DOHH2 (cell line): Measurements from ENCODE around the gene MRPS2.

Source experiments
- H3F3A ChIP-seq: fragments of 200-600 bp; sonication (generic), shearing (Covaris generic); 2 replicates; pipeline ENCODE4 v1.6.0; 2016; ENCODE audit warnings: antibody characterized with exemption, mild to moderate bottlenecking; ENCODE audit not compliant: control insufficient read depth, insufficient read depth
- H3K27ac ChIP-seq: fragments of 200-600 bp; sonication (generic); 2 replicates; pipeline ENCODE4 v1.5.1; 2014; ENCODE audit warnings: low read depth, mild to moderate bottlenecking, low read length, moderate library complexity
- H3K27me3 ChIP-seq: fragments of 200-600 bp; sonication (generic); 2 replicates; pipeline ENCODE4 v1.6.1; 2014; ENCODE audit warnings: mild to moderate bottlenecking, low read length, mixed read lengths; ENCODE audit not compliant: control insufficient read depth
- H3K36me3 ChIP-seq: fragments of 200-600 bp; sonication (generic); 2 replicates; pipeline ENCODE4 v1.6.1; 2014; ENCODE audit warnings: mild to moderate bottlenecking, low read length, moderate library complexity, mixed read lengths; ENCODE audit not compliant: control insufficient read depth
- H3K4me1 ChIP-seq: fragments of 200-600 bp; sonication (generic); 2 replicates; pipeline ENCODE4 v1.6.1; 2014; ENCODE audit warnings: mild to moderate bottlenecking, low read length, mixed read lengths; ENCODE audit not compliant: control insufficient read depth
- H3K4me2 ChIP-seq: fragments of 200-600 bp; sonication (generic); 2 replicates; pipeline ENCODE4 v1.6.0; 2014; ENCODE audit warnings: mild to moderate bottlenecking, low read length, moderate library complexity
- H3K4me3 ChIP-seq: fragments of 200-600 bp; sonication (generic); 2 replicates; pipeline ENCODE4 v1.5.1; 2014; ENCODE audit warnings: mild to moderate bottlenecking, low read length, mixed read lengths
- H3K79me2 ChIP-seq: fragments of 200-600 bp; sonication (generic); 2 replicates; pipeline ENCODE4 v1.6.1; 2014; ENCODE audit warnings: mild to moderate bottlenecking, low read length, mixed read lengths; ENCODE audit not compliant: control insufficient read depth
- H3K9me2 ChIP-seq: fragments of 200-600 bp; sonication (generic); replicated peaks from 2 replicates; pipeline ENCODE4 v1.6.1; 2014; ENCODE audit warnings: mild to moderate bottlenecking, low read length, mixed read lengths; ENCODE audit not compliant: control insufficient read depth
- H3K9me3 ChIP-seq: fragments of 200-600 bp; sonication (generic); 2 replicates; pipeline ENCODE4 v1.6.1; 2014; ENCODE audit warnings: antibody characterized with exemption, low read length, mixed read lengths; ENCODE audit not compliant: control insufficient read depth, insufficient read depth
- H4K20me1 ChIP-seq: fragments of 200-600 bp; sonication (generic); 2 replicates; pipeline ENCODE4 v1.6.0; 2014; ENCODE audit warnings: low read depth, mild to moderate bottlenecking, antibody characterized with exemption, low read length, moderate library complexity; ENCODE audit not compliant: control insufficient read depth, insufficient read depth
- EZH2phosphoT487 ChIP-seq: fragments of 200-600 bp; sonication (generic); IDR thresholded peaks from 2 replicates; pipeline ENCODE4 v1.6.1; 2017; ENCODE audit warnings: borderline replicate concordance, mild to moderate bottlenecking, antibody characterized with exemption, low read length, moderate library complexity, mixed read lengths
- TF ChIP-seq, protein P1 (sequence below): fragments of 200-600 bp; sonication (generic); IDR thresholded peaks from one replicate; pipeline ENCODE4 v1.5.1; 2014; ENCODE audit warnings: antibody characterized with exemption, mild to moderate bottlenecking, low read depth, low read length; ENCODE audit not compliant: poor library complexity, severe bottlenecking

MRPS2 gene

GRCh38 chr9:135490166-135490870, 10.2 kb upstream of the MRPS2 start:
- Histone ChIP-seq H3K4me1 (no peaks in the 10 kb centered on the region), H3K36me3 (no peaks in the 10 kb centered on the region), H3K9me3 (no peaks in the 10 kb centered on the region), H4K20me1 (no peaks in the 10 kb centered on the region), H3K9me2 (no peaks in the 10 kb centered on the region), H3K79me2 (no peaks in the 10 kb centered on the region), H3K4me2 (no peak overlapping the region), H3F3A (no peaks in the 10 kb centered on the region), H3K27ac (no peak overlapping the region), H3K4me3 (no peak overlapping the region), H3K27me3 (no peaks in the 10 kb centered on the region)
- TF ChIP-seq, protein P1, sequence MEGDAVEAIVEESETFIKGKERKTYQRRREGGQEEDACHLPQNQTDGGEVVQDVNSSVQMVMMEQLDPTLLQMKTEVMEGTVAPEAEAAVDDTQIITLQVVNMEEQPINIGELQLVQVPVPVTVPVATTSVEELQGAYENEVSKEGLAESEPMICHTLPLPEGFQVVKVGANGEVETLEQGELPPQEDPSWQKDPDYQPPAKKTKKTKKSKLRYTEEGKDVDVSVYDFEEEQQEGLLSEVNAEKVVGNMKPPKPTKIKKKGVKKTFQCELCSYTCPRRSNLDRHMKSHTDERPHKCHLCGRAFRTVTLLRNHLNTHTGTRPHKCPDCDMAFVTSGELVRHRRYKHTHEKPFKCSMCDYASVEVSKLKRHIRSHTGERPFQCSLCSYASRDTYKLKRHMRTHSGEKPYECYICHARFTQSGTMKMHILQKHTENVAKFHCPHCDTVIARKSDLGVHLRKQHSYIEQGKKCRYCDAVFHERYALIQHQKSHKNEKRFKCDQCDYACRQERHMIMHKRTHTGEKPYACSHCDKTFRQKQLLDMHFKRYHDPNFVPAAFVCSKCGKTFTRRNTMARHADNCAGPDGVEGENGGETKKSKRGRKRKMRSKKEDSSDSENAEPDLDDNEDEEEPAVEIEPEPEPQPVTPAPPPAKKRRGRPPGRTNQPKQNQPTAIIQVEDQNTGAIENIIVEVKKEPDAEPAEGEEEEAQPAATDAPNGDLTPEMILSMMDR: no peak
- TF ChIP-seq EZH2phosphoT487: no peak

GRCh38 chr9:135490980-135491464, 9.5 kb upstream of the MRPS2 start:
- TF ChIP-seq, protein P1: no peak
- no peak for TF ChIP-seq EZH2phosphoT487

GRCh38 chr9:135491764-135492163, 8.7 kb upstream of the MRPS2 start:
- Histone ChIP-seq H3K4me3 (no peak overlapping the region), H3K27ac (no peak overlapping the region), H3K79me2 (no peaks in the 10 kb centered on the region), H3K36me3 (no peaks in the 10 kb centered on the region), H3K9me2 (no peaks in the 10 kb centered on the region), H4K20me1 (no peaks in the 10 kb centered on the region), H3K4me2 (no peak overlapping the region), H3F3A (no peaks in the 10 kb centered on the region), H3K27me3 (no peaks in the 10 kb centered on the region), H3K4me1 (no peaks in the 10 kb centered on the region), H3K9me3 (no peaks in the 10 kb centered on the region)
- TF ChIP-seq, protein P1: no peak
- TF ChIP-seq EZH2phosphoT487: no peak

More at GRCh38 chr9:135490980-135491464, 9.5 kb upstream of the MRPS2 start:
- no peak overlapping the region for H3K27ac ChIP-seq
- no peaks in the 10 kb centered on the region for H3K79me2 ChIP-seq
- no peak overlapping the region for H3K4me3 ChIP-seq
- H3K27me3 ChIP-seq: no peaks in the 10 kb centered on the region
- H3K9me2 ChIP-seq: no peaks in the 10 kb centered on the region
- H3F3A ChIP-seq: no peaks in the 10 kb centered on the region
- no peak overlapping the region for H3K4me2 ChIP-seq
- no peaks in the 10 kb centered on the region for H3K9me3 ChIP-seq
- H3K4me1 ChIP-seq: no peaks in the 10 kb centered on the region
- H4K20me1 ChIP-seq: no peaks in the 10 kb centered on the region
- no peaks in the 10 kb centered on the region for H3K36me3 ChIP-seq
